ENCODE measurements around the gene ALMS1.
A peak's percentile ranks its signal among the peaks of the same experiment; 100 is the strongest.

The ALMS1 gene

GRCh38 chr2:73350035-73350691 lies 35.5 kb upstream of the ALMS1 start:
- in situ Hi-C loops (cut with HindIII; ENCODE audit: low sequenced_read_pairs): no loop called here
- H3K4me3 ChIP-seq (ENCODE audit: low read depth, low read length): no peak overlapping the region
- no peak for DNase-seq (ENCODE audit: low read depth)
- TF ChIP-seq CTCF (IDR thresholded peaks at IDR 0.05; ENCODE audit: low read depth, low read length, missing control alignments): no peak

GRCh38 chr2:73356097-73356496 lies 29.5 kb upstream of the ALMS1 start:
- DNase-seq (ENCODE audit: low read depth): no peak
- TF ChIP-seq CTCF (IDR thresholded peaks at IDR 0.05; ENCODE audit: low read depth, low read length, missing control alignments): no peak
- in situ Hi-C loops (cut with HindIII; ENCODE audit: low sequenced_read_pairs): no loop called here
- H3K4me3 ChIP-seq (ENCODE audit: low read depth, low read length): no peak overlapping the region

GRCh38 chr2:73359915-73360697 lies 25.5 kb upstream of the ALMS1 start:
- no peak for DNase-seq (ENCODE audit: low read depth)
- TF ChIP-seq CTCF (IDR thresholded peaks at IDR 0.05; ENCODE audit: low read depth, low read length, missing control alignments): peak; percentile 45
- in situ Hi-C loops (cut with HindIII; ENCODE audit: low sequenced_read_pairs): loop anchor here (5.0 kb wide), 1 partner anchor 43 kb away; no protein-coding TSS in a partner anchor
- H3K4me3 ChIP-seq (ENCODE audit: low read depth, low read length): no peak overlapping the region

- no peak overlapping the region for H3K4me3 ChIP-seq (ENCODE audit: low read depth, low read length)
- in situ Hi-C loops (cut with HindIII; ENCODE audit: low sequenced_read_pairs): no loop called here
- TF ChIP-seq CTCF (IDR thresholded peaks at IDR 0.05; ENCODE audit: low read depth, low read length, missing control alignments): no peak
- DNase-seq (ENCODE audit: low read depth): no peak
Observed at GRCh38 chr2:73366060-73366459, 19.6 kb upstream of the ALMS1 start.

- TF ChIP-seq CTCF (IDR thresholded peaks at IDR 0.05; ENCODE audit: low read depth, low read length, missing control alignments): no peak
- no peak overlapping the region for H3K4me3 ChIP-seq (ENCODE audit: low read depth, low read length)
- in situ Hi-C loops (cut with HindIII; ENCODE audit: low sequenced_read_pairs): no loop called here
- DNase-seq (ENCODE audit: low read depth): no peak
Observed at GRCh38 chr2:73368781-73369180, 16.9 kb upstream of the ALMS1 start.

GRCh38 chr2:73370348-73370747 lies 15.3 kb upstream of the ALMS1 start:
- no peak for TF ChIP-seq CTCF (IDR thresholded peaks at IDR 0.05; ENCODE audit: low read depth, low read length, missing control alignments)
- no peak for DNase-seq (ENCODE audit: low read depth)
- in situ Hi-C loops (cut with HindIII; ENCODE audit: low sequenced_read_pairs): no loop called here
- no peak overlapping the region for H3K4me3 ChIP-seq (ENCODE audit: low read depth, low read length)
